Right lobe of liver (tissue), 4 donors: ENCODE data around the gene HBZ.

Experiments used
- POLR2A ChIP-seq: fragments of 450-650 bp; IDR thresholded peaks from one replicate; pipeline ENCODE4 v1.6.1; 2017; ENCODE audit warnings: antibody characterized with exemption, mild to moderate bottlenecking
- TF ChIP-seq, protein P1 (sequence below), 4 donors: fragments of 200-600 bp in 3 of 4; fragments of 450-650 bp in 1 of 4; IDR thresholded peaks; one replicate each; pipeline versions ENCODE4 v1.5.1 to v1.8.0; 2016 to 2022; ENCODE audit warnings: antibody characterized with exemption in 4 of 4, mild to moderate bottlenecking in 2 of 4
- donor health status: DM: no; HTN: no; CAD: no.
- donor health status: DM: no; HTN: no; CAD: no.
- donor health status: DM: no; HTN: yes; CAD: no.

DNA sequence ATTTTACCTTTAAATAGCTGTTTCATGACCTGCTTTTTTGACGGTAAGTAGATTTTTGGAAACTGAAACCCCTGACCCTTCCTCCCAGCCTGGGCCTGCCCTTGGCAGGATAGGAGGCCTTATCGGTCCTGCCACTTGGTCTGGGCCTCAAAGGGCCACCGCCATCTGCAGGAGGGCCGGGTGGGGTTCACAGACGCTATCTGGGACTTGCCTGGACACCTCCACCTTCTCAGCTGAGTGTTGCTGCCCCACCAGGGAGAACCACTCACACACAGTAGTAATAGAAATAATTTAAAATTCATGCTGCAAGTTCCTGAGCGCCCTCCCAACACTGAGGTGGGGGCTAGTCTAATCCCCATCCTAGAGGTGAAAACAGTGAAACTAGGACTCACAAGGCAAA, 9.4 kb upstream of the HBZ start:
- TF ChIP-seq, protein P1, sequence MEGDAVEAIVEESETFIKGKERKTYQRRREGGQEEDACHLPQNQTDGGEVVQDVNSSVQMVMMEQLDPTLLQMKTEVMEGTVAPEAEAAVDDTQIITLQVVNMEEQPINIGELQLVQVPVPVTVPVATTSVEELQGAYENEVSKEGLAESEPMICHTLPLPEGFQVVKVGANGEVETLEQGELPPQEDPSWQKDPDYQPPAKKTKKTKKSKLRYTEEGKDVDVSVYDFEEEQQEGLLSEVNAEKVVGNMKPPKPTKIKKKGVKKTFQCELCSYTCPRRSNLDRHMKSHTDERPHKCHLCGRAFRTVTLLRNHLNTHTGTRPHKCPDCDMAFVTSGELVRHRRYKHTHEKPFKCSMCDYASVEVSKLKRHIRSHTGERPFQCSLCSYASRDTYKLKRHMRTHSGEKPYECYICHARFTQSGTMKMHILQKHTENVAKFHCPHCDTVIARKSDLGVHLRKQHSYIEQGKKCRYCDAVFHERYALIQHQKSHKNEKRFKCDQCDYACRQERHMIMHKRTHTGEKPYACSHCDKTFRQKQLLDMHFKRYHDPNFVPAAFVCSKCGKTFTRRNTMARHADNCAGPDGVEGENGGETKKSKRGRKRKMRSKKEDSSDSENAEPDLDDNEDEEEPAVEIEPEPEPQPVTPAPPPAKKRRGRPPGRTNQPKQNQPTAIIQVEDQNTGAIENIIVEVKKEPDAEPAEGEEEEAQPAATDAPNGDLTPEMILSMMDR (IDR thresholded peaks at IDR 0.05), result no peak
- TF ChIP-seq POLR2A, result no peak
